Aorta (tissue), 5 donors: ENCODE data around the gene HACD4. TPM values are rescaled to one million over a fixed set of nuclear protein-coding genes. Genes with fewer than 3 reads are reported as not detected.

Experiments
- ATAC-seq: fragments of 200-7000 bp; cut with Tn5 transposase; one replicate; pipeline ENCODE4 v1.9.1; 2022; ENCODE audit warnings: moderate library complexity; ENCODE audit not compliant: low FRiP score
- DNase-seq, 2 donors: peaks; one replicate each; pipeline ENCODE4 v3.0.0-alpha.2; 2020
- H3K27ac ChIP-seq, 2 donors: one replicate each; pipeline ENCODE4 v1.5.1; 2013; ENCODE audit warnings: low read length in 2 of 2, mild to moderate bottlenecking in 2 of 2, moderate library complexity in 2 of 2, control low read depth in 1 of 2, inconsistent platforms in 1 of 2, low read depth in 1 of 2
- H3K27me3 ChIP-seq, 2 donors: one replicate each; pipeline ENCODE4 v1.6.1; 2013; ENCODE audit warnings: control low read depth in 1 of 2, low read length in 1 of 2, mild to moderate bottlenecking in 1 of 2, moderate library complexity in 1 of 2; ENCODE audit not compliant: insufficient read depth in 2 of 2, control insufficient read depth in 1 of 2
- H3K36me3 ChIP-seq, 2 donors: one replicate each; pipeline ENCODE4 v1.6.1; 2013; ENCODE audit warnings: control low read depth in 1 of 2, low read length in 1 of 2, mild to moderate bottlenecking in 1 of 2; ENCODE audit not compliant: insufficient read depth in 2 of 2, control insufficient read depth in 1 of 2
- H3K4me1 ChIP-seq, 2 donors: one replicate each; pipeline ENCODE4 v1.6.1; 2013; ENCODE audit warnings: low read length in 2 of 2, control low read depth in 1 of 2, mild to moderate bottlenecking in 1 of 2, moderate library complexity in 1 of 2; ENCODE audit not compliant: insufficient read depth in 2 of 2, control insufficient read depth in 1 of 2
- H3K4me3 ChIP-seq, 2 donors: one replicate each; pipeline ENCODE4 v1.5.1; 2013; ENCODE audit warnings: low read length in 2 of 2, control low read depth in 1 of 2, mild to moderate bottlenecking in 1 of 2
- H3K9me3 ChIP-seq: one replicate; pipeline ENCODE4 v1.6.1; 2013; ENCODE audit warnings: mild to moderate bottlenecking, low read length; ENCODE audit not compliant: control insufficient read depth
- WGBS, 2 donors: extraction: QIAGEN DNeasy Blood & Tissue Kit; methylation state at CpG; one replicate each; pipeline ENCODE4 v1.1.7; 2013; 5-methylcytosine and 5-hydroxymethylcytosine counted together
- intact Hi-C, 2 donors: fragments of 100-400 bp; cut with DNase I; formaldehyde crosslinking; loops; one replicate each; pipeline versions ENCODE4 v1.14.2 to v1.15.0; 2022
- long read RNA-seq, 2 donors: library from polyadenylated mRNA; unstranded; transcript quantifications; one replicate each; pipeline ENCODE4 v2.0.0, GENCODE V29; 2020 to 2021
- polyA plus RNA-seq, 2 donors: library from polyadenylated mRNA; stranded (reverse); fragments of 200-250 nt; gene quantifications; one replicate each; pipeline ENCODE4 v1.2.3, GENCODE V29; 2013
- total RNA-seq, 2 donors: library from RNA; stranded (reverse); fragmentation: NEBNext Ultra II Directional; extraction: Animal tissue kit (Norgen Biotek cat#: 25700); gene quantifications; one replicate each; pipeline ENCODE4 v1.2.1, GENCODE V29; 2021
- donor health status: healthy with polysubstance abuse.
- donor health status: Bipolar disorder and iron deficiency.
- donor health status: DM: no; HTN: no; CAD: no.
- donor health status: DM: no; HTN: no; CAD: no.
- donor health status: DM: yes; HTN: yes; CAD: no.

HACD4 gene, protein sequence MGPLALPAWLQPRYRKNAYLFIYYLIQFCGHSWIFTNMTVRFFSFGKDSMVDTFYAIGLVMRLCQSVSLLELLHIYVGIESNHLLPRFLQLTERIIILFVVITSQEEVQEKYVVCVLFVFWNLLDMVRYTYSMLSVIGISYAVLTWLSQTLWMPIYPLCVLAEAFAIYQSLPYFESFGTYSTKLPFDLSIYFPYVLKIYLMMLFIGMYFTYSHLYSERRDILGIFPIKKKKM
- total RNA-seq = 1 to 10 TPM; 3.2 to 6.8 TPM
- 1 to 10 TPM; 1.3 to 5.4 TPM for polyA plus RNA-seq
- long read RNA-seq, donor 1, full-length matches to known transcripts = 3 of 9 reads
- long read RNA-seq, donor 1, partial matches to known transcripts = 0 of 9 reads
- long read RNA-seq, donor 1, other reads (novel, unspliced or antisense) = 6 of 9 reads
- long read RNA-seq, donor 2, full-length matches to known transcripts = 2 of 4 reads
- long read RNA-seq, donor 2, partial matches to known transcripts = 0 of 4 reads
- long read RNA-seq, donor 2, other reads (novel, unspliced or antisense) = 2 of 4 reads

DNA sequence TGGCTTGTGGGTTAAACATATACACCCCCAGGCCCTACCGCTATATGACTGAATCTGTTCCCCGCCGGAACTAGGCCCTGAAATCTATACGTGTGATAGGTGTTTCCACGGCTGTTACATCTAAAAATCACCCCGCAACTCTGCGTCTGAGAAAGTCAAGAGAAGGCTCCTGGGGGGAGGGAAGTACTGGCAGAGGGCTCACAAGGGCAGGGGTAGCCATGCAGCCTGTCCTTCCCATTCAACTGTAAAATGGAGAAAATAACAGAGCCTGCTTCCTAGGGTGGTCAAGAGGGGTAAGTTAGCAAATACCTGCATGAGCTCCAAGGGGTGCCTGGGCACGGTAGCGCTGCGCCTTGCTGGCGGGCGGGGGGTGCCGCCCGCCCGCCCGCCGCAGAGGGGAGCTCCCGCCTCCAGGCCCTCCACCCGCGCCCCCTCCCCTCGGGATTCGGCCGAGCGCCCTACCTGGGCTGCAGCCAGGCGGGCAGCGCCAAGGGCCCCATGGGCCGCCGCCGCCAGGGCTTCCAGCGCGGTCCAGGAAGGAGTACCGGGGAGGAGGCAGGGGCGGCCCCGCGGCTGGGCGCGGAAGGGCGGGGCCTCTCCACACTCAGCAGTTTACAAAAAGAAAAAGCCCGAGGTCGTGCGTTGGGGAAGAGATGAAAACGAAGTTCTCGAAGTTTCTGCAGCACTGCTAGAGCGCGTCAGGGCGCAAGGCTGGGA lies at the start of gene HACD4:
Gene HACD4, minus strand, starts transcription at position 550 of the 717 bp plus-strand sequence. Its CDS starts 50 bp downstream, at position 500.
- no peaks in the 10 kb centered on the region for H3K36me3 ChIP-seq
- H3K4me3 ChIP-seq = peak within 1 kb of the TSS; percentile 15 to 21
- ATAC-seq (peak; percentile 91), DNase-seq (peak; percentile 80 to 85)
- intact Hi-C loops = loop anchor here in 1 of 2 donors (5.0 kb wide), 2 partner anchors 36 to 49 kb away; no protein-coding TSS in a partner anchor
- WGBS, 2 donors = 6 to 10% methylated on average over 45 to 46 of the region's 46 CpGs
- H3K27ac ChIP-seq = peak within 1 kb of the TSS; percentile 20 to 59
- H3K4me1 ChIP-seq = no peaks in the 10 kb centered on the region
- no peaks in the 10 kb centered on the region for H3K9me3 ChIP-seq
- H3K27me3 ChIP-seq = no peaks in the 10 kb centered on the region

- intact Hi-C loops = loop anchor here in 1 of 2 donors (10.0 kb wide), 1 partner anchor 96 kb away; no protein-coding TSS in a partner anchor
- ATAC-seq (no peak), DNase-seq (no peak)
- Histone ChIP-seq H3K27me3 (no peaks in the 10 kb centered on the region), H3K36me3 (no peaks in the 10 kb centered on the region), H3K9me3 (no peaks in the 10 kb centered on the region), H3K4me3 (no peak overlapping the region), H3K4me1 (no peaks in the 10 kb centered on the region), H3K27ac (no peak overlapping the region)
- WGBS, 2 donors = 98 to 100% methylated on average over 1 of the region's 1 CpG
Measured at GRCh38 chr9:21080793-21081192, 49.4 kb upstream of the HACD4 start.

DNA sequence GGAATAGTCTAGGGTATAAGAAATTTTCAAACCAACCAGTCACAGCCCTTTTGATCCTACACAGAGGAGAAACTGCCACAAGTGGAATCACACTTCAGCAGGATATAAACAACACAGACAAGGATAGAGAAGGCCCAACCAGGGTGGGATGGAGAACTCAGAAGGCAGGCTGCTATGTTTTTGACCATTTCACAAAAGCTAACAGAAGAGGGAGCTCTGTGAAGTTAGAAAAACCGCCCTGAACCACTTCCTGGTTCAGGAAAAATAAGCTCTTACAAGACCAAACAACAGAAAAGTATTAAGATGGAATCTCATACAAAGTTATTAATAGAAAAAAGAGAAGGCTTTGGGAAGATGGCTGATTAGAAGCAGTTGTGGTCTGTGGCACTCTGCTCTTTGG lies 47.3 kb upstream of the HACD4 start:
- Histone ChIP-seq H3K27ac (no peak overlapping the region), H3K9me3 (no peaks in the 10 kb centered on the region), H3K27me3 (no peaks in the 10 kb centered on the region), H3K4me1 (no peaks in the 10 kb centered on the region), H3K4me3 (no peak overlapping the region), H3K36me3 (no peaks in the 10 kb centered on the region)
- no peak for DNase-seq
- WGBS, 2 donors = 86 to 96% methylated on average over 1 of the region's 1 CpG
- ATAC-seq = no peak
- intact Hi-C loops = no loop called here

- Histone ChIP-seq H3K4me3 (no peak within 1 kb of the TSS), H3K27ac (no peak within 1 kb of the TSS), H3K36me3 (no peaks in the 10 kb centered on the region), H3K9me3 (no peaks in the 10 kb centered on the region), H3K27me3 (no peaks in the 10 kb centered on the region), H3K4me1 (no peaks in the 10 kb centered on the region)
- ATAC-seq (no peak), DNase-seq (no peak)
- intact Hi-C loops = no loop called here
- 93 to 95% methylated on average over 3 of the region's 3 CpGs for WGBS, 2 donors
Measured at GRCh38 chr9:21077781-21078180, 46.3 kb upstream of the HACD4 start, which contains the start of gene IFNB1. Gene IFNB1 (minus strand): TSS chr9:21077942. CDS start chr9:21077869, 73 bp downstream.

- Histone ChIP-seq H3K4me1 (no peaks in the 10 kb centered on the region), H3K4me3 (no peak overlapping the region), H3K27ac (no peak overlapping the region), H3K9me3 (no peaks in the 10 kb centered on the region), H3K36me3 (no peaks in the 10 kb centered on the region), H3K27me3 (no peaks in the 10 kb centered on the region)
- ATAC-seq (no peak), DNase-seq (no peak)
- intact Hi-C loops = no loop called here
- WGBS, 2 donors = 79 to 80% methylated on average over 3 of the region's 3 CpGs
Measured at GRCh38 chr9:21075484-21075883, 44.0 kb upstream of the HACD4 start.

DNA sequence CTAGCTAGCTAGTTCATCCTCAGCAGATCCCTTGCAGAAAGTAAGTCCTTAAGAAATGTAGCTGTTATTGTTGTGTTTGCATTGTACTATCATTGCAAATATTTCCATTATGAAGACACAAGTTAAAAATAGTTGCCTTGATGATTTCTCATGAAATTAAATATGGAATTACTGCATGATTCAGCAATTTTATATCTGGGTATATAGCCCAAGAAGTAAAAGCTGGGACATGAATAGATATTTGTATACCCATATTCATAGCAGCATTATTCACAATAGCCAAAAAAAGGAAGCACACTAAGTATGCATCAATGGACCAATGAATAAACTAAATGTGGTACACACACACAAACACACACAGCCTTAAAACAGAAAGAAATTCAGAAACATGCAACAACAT lies 39.5 kb upstream of the HACD4 start:
- Histone ChIP-seq H3K36me3 (no peaks in the 10 kb centered on the region), H3K27me3 (no peaks in the 10 kb centered on the region), H3K4me3 (no peak overlapping the region), H3K27ac (no peak overlapping the region), H3K4me1 (no peaks in the 10 kb centered on the region), H3K9me3 (no peaks in the 10 kb centered on the region)
- DNase-seq = no peak
- no peak for ATAC-seq
- intact Hi-C loops = no loop called here

GRCh38 chr9:21070171-21070571 lies 38.7 kb upstream of the HACD4 start:
- Histone ChIP-seq H3K36me3 (no peaks in the 10 kb centered on the region), H3K4me3 (no peak overlapping the region), H3K4me1 (no peaks in the 10 kb centered on the region), H3K9me3 (no peaks in the 10 kb centered on the region), H3K27me3 (no peaks in the 10 kb centered on the region), H3K27ac (peak overlapping the region in 1 of 2 donors; percentile 85)
- 2 to 3% methylated on average over 4 of the region's 4 CpGs for WGBS, 2 donors
- ATAC-seq (peak; percentile 91), DNase-seq (peak in 1 of 2 donors; percentile 61)
- intact Hi-C loops = no loop called here

GRCh38 chr9:21060919-21061561 lies 29.6 kb upstream of the HACD4 start:
- DNase-seq (no peak), ATAC-seq (no peak)
- Histone ChIP-seq H3K9me3 (no peaks in the 10 kb centered on the region), H3K36me3 (no peaks in the 10 kb centered on the region), H3K27me3 (no peaks in the 10 kb centered on the region), H3K4me1 (no peaks in the 10 kb centered on the region), H3K27ac (no peak overlapping the region), H3K4me3 (no peak overlapping the region)
- 37 to 55% methylated on average over 2 of the region's 2 CpGs for WGBS, 2 donors
- intact Hi-C loops = no loop called here
